ENCODE data around the gene UQCC3. TPM values are rescaled to one million over a fixed set of nuclear protein-coding genes. Genes with fewer than 3 reads are reported as not detected.

The UQCC3 gene
- total and polyA plus RNA-seq, 2 donors (not counting 1 experiment from before 2014, with no cell fraction given): 4.7 to 14.0 TPM

GRCh38 chr11:62652161-62653006 is 19.1 kb upstream of the UQCC3 start:
- no peak for DNase-seq (ENCODE audit: low read depth in 2 of 2)
- peak overlapping the region; percentile 78 for H2AFZ ChIP-seq (ENCODE audit: low read length)
- H4K20me1 ChIP-seq (ENCODE audit: control insufficient read depth, extremely low read depth, insufficient read depth, low read length): no peaks in the 10 kb centered on the region
- H3K27me3 ChIP-seq (ENCODE audit: control insufficient read depth, insufficient read depth, low read length): no peaks in the 10 kb centered on the region
- no peaks in the 10 kb centered on the region for H3K4me1 ChIP-seq (ENCODE audit: control insufficient read depth, extremely low read depth, insufficient read depth, low read length)
- peak overlapping the region; percentile 73 to 94 (median 90) for H3K4me3 ChIP-seq (replicated peaks in 1 of 4; ENCODE audit: control extremely low read depth in 1 of 4, insufficient read depth in 1 of 4, low read depth in 3 of 4, low read length in 4 of 4)
- no peaks in the 10 kb centered on the region for H3K9me3 ChIP-seq (ENCODE audit: control insufficient read depth, insufficient read depth, low read depth, low read length)
- TF ChIP-seq CTCF (conservative IDR thresholded peaks at IDR 0.05 in 1 of 2, IDR thresholded peaks at IDR 0.05 in 1 of 2; ENCODE audit: low read depth in 1 of 2, low read length in 2 of 2) (no peak), EZH2 (IDR thresholded peaks at IDR 0.05; ENCODE audit: low read length, missing control alignments) (no peak)
- H3K36me3 ChIP-seq (ENCODE audit: control insufficient read depth, insufficient read depth, low read length): peaks cover 7% of the 10 kb centered on the region
- H3K79me2 ChIP-seq (ENCODE audit: control insufficient read depth, insufficient read depth, low read length): peaks cover 24% of the 10 kb centered on the region
- peak overlapping the region; percentile 89 for H3K9ac ChIP-seq (ENCODE audit: insufficient read depth, low read length)
- H3K4me2 ChIP-seq (ENCODE audit: extremely low read depth, insufficient read depth, low read length): peak overlapping the region; percentile 99
- peak overlapping the region; percentile 92 for H3K27ac ChIP-seq (ENCODE audit: insufficient read depth, low read length)

- Histone ChIP-seq H3K4me2 (ENCODE audit: extremely low read depth, insufficient read depth, low read length) (no peak overlapping the region), H2AFZ (ENCODE audit: low read length) (no peak overlapping the region), H3K79me2 (ENCODE audit: control insufficient read depth, insufficient read depth, low read length) (peaks cover 24% of the 10 kb centered on the region), H3K4me3 (replicated peaks in 1 of 4; ENCODE audit: control extremely low read depth in 1 of 4, insufficient read depth in 1 of 4, low read depth in 3 of 4, low read length in 4 of 4) (no peak overlapping the region), H3K4me1 (ENCODE audit: control insufficient read depth, extremely low read depth, insufficient read depth, low read length) (no peaks in the 10 kb centered on the region), H3K27ac (ENCODE audit: insufficient read depth, low read length) (no peak overlapping the region), H3K9ac (ENCODE audit: insufficient read depth, low read length) (no peak overlapping the region), H4K20me1 (ENCODE audit: control insufficient read depth, extremely low read depth, insufficient read depth, low read length) (no peaks in the 10 kb centered on the region), H3K27me3 (ENCODE audit: control insufficient read depth, insufficient read depth, low read length) (no peaks in the 10 kb centered on the region), H3K36me3 (ENCODE audit: control insufficient read depth, insufficient read depth, low read length) (peaks cover 4% of the 10 kb centered on the region), H3K9me3 (ENCODE audit: control insufficient read depth, insufficient read depth, low read depth, low read length) (no peaks in the 10 kb centered on the region)
- DNase-seq (ENCODE audit: low read depth in 2 of 2): no peak
- no peak for TF ChIP-seq CTCF (conservative IDR thresholded peaks at IDR 0.05 in 1 of 2, IDR thresholded peaks at IDR 0.05 in 1 of 2; ENCODE audit: low read depth in 1 of 2, low read length in 2 of 2)
- no peak for TF ChIP-seq EZH2 (IDR thresholded peaks at IDR 0.05; ENCODE audit: low read length, missing control alignments)
Measured at GRCh38 chr11:62654297-62654696, 17.2 kb upstream of the UQCC3 start.

GRCh38 chr11:62656796-62657429 is 14.6 kb upstream of the UQCC3 start:
- Histone ChIP-seq H3K79me2 (ENCODE audit: control insufficient read depth, insufficient read depth, low read length) (peaks cover 11% of the 10 kb centered on the region), H4K20me1 (ENCODE audit: control insufficient read depth, extremely low read depth, insufficient read depth, low read length) (no peaks in the 10 kb centered on the region), H3K4me1 (ENCODE audit: control insufficient read depth, extremely low read depth, insufficient read depth, low read length) (no peaks in the 10 kb centered on the region), H3K4me3 (replicated peaks in 1 of 4; ENCODE audit: control extremely low read depth in 1 of 4, insufficient read depth in 1 of 4, low read depth in 3 of 4, low read length in 4 of 4) (no peak overlapping the region), H3K27ac (ENCODE audit: insufficient read depth, low read length) (no peak overlapping the region), H3K36me3 (ENCODE audit: control insufficient read depth, insufficient read depth, low read length) (no peaks in the 10 kb centered on the region), H2AFZ (ENCODE audit: low read length) (no peak overlapping the region), H3K27me3 (ENCODE audit: control insufficient read depth, insufficient read depth, low read length) (no peaks in the 10 kb centered on the region), H3K4me2 (ENCODE audit: extremely low read depth, insufficient read depth, low read length) (no peak overlapping the region), H3K9me3 (ENCODE audit: control insufficient read depth, insufficient read depth, low read depth, low read length) (no peaks in the 10 kb centered on the region), H3K9ac (ENCODE audit: insufficient read depth, low read length) (no peak overlapping the region)
- peak in 1 of 2 donors; percentile 46 for DNase-seq (ENCODE audit: low read depth in 2 of 2)
- TF ChIP-seq EZH2 (IDR thresholded peaks at IDR 0.05; ENCODE audit: low read length, missing control alignments): no peak
